Right atrium auricular region (tissue), 2 donors: ENCODE measurements around the gene TNK1. TPM values are rescaled to one million over a fixed set of nuclear protein-coding genes. Genes with fewer than 3 reads are reported as not detected.

Experiments used
- DNase-seq: peaks from one replicate; pipeline ENCODE4 v3.0.0-alpha.2; 2019; ENCODE audit warnings: low spot score
- H3K27ac ChIP-seq, 2 donors: fragments of 200-600 bp; sonication (generic); 1 replicate in 1 of 2; 2 replicates in 1 of 2; pipeline ENCODE4 v1.5.1; 2016 to 2019
- H3K27me3 ChIP-seq, 2 donors: fragments of 200-600 bp; sonication (generic); one replicate each; pipeline versions ENCODE4 v1.5.1 to v1.6.0; 2017 to 2019
- H3K36me3 ChIP-seq: fragments of 200-600 bp; sonication (generic); one replicate; pipeline ENCODE4 v1.5.1; 2016
- H3K4me1 ChIP-seq, 2 donors: fragments of 200-600 bp; sonication (generic); one replicate each; pipeline versions ENCODE4 v1.5.1 to v1.6.0; 2017 to 2019
- H3K4me3 ChIP-seq, 2 donors: fragments of 200-600 bp; sonication (generic); 1 replicate in 1 of 2; 2 replicates in 1 of 2; pipeline ENCODE4 v1.5.1; 2017 to 2019; ENCODE audit warnings: mild to moderate bottlenecking in 1 of 2, moderate library complexity in 1 of 2
- H3K9me3 ChIP-seq, 2 donors: fragments of 200-600 bp; sonication (generic); one replicate each; pipeline ENCODE4 v1.5.1; 2019
- CTCF ChIP-seq, 2 donors: fragments of 200-600 bp; sonication (generic); IDR thresholded peaks; one replicate each; pipeline ENCODE4 v1.5.1; 2019; ENCODE audit warnings: antibody characterized with exemption in 2 of 2
- total RNA-seq, 2 donors: library from RNA; depleted of rRNA; stranded (reverse); fragments of >200 nt; gene quantifications; one replicate each; pipeline ENCODE4 v1.1.0, GENCODE V29; 2016

TNK1 gene
- total RNA-seq, 2 donors from 2014 or later = 4.1 to 4.8 TPM

- H3K4me3 ChIP-seq = peak overlapping the region; percentile 64 to 84
- H3K9me3 ChIP-seq = no peaks in the 10 kb centered on the region
- peak overlapping the region; percentile 91 for H3K27ac ChIP-seq
- H3K4me1 ChIP-seq = peaks cover 0 to 22% of the 10 kb centered on the region in 2 donors
- DNase-seq = no peak
- H3K36me3 ChIP-seq = peaks cover 20% of the 10 kb centered on the region
- no peak for TF ChIP-seq CTCF (IDR thresholded peaks at IDR 0.05)
- no peaks in the 10 kb centered on the region for H3K27me3 ChIP-seq
Measured at GRCh38 chr17:7392696-7393612, 12.1 kb downstream of the TNK1 start.

- peak overlapping the region; percentile 91 for H3K27ac ChIP-seq
- peaks cover 19% of the 10 kb centered on the region for H3K36me3 ChIP-seq
- peak overlapping the region; percentile 64 to 84 for H3K4me3 ChIP-seq
- no peaks in the 10 kb centered on the region for H3K27me3 ChIP-seq
- DNase-seq = no peak
- no peak for TF ChIP-seq CTCF (IDR thresholded peaks at IDR 0.05)
- H3K9me3 ChIP-seq = no peaks in the 10 kb centered on the region
- H3K4me1 ChIP-seq = peaks cover 0 to 22% of the 10 kb centered on the region in 2 donors
Measured at GRCh38 chr17:7393613-7394451, 12.9 kb downstream of the TNK1 start.

- Histone ChIP-seq H3K27ac (peak within 1 kb of the TSS; percentile 91), H3K9me3 (no peaks in the 10 kb centered on the region), H3K36me3 (peaks cover 11% of the 10 kb centered on the region), H3K27me3 (no peaks in the 10 kb centered on the region), H3K4me1 (peaks cover 0 to 22% of the 10 kb centered on the region in 2 donors), H3K4me3 (peak within 1 kb of the TSS; percentile 64 to 84)
- TF ChIP-seq CTCF (IDR thresholded peaks at IDR 0.05) = peak in 1 of 2 donors; percentile 51
- DNase-seq = peak; percentile 80
Measured at GRCh38 chr17:7394452-7395191, 13.7 kb downstream of the TNK1 start, which contains the start of gene PLSCR3. Gene PLSCR3, minus strand, starts transcription at chr17:7394525. Its CDS starts 415 bp downstream, at chr17:7394110.

GRCh38 chr17:7396147-7396546 lies 15.3 kb downstream of the TNK1 start:
- Histone ChIP-seq H3K4me1 (peaks cover 0 to 22% of the 10 kb centered on the region in 2 donors), H3K36me3 (no peaks in the 10 kb centered on the region), H3K9me3 (no peaks in the 10 kb centered on the region), H3K27me3 (no peaks in the 10 kb centered on the region), H3K27ac (no peak overlapping the region), H3K4me3 (no peak overlapping the region)
- no peak for TF ChIP-seq CTCF (IDR thresholded peaks at IDR 0.05)
- DNase-seq = no peak

GRCh38 chr17:7398612-7399011 lies 17.7 kb downstream of the TNK1 start:
- Histone ChIP-seq H3K4me3 (no peak overlapping the region), H3K27me3 (no peaks in the 10 kb centered on the region), H3K36me3 (no peaks in the 10 kb centered on the region), H3K4me1 (peaks cover 0 to 25% of the 10 kb centered on the region in 2 donors), H3K9me3 (no peaks in the 10 kb centered on the region), H3K27ac (no peak overlapping the region)
- TF ChIP-seq CTCF (IDR thresholded peaks at IDR 0.05) = no peak
- DNase-seq = no peak
